GM10248 (cell line): ENCODE measurements around the gene HMGCS2.

Experiments
- CTCF ChIA-PET: fragments of 300-600 bp; sonication (Branson Sonifier 250); formaldehyde crosslinking; extraction: SDS; loops from one replicate; lab custom pipeline; 2021; ENCODE audit warnings: antibody characterized with exemption; lab: Yijun Ruan, JAX
- POLR2A ChIA-PET: fragments of 350-650 bp; sonication (Branson Sonifier 250); formaldehyde crosslinking; extraction: SDS; loops from one replicate; lab custom pipeline; 2020; ENCODE audit warnings: antibody characterized with exemption; lab: Yijun Ruan, JAX
- DNase-seq: peaks from one replicate; pipeline ENCODE4 v3.0.0; 2012; ENCODE audit errors: extremely low spot score
- CTCF ChIP-seq: IDR thresholded peaks from 2 replicates; pipeline ENCODE4 v1.5.1; 2012; ENCODE audit warnings: mild to moderate bottlenecking, low read depth; ENCODE audit errors: extremely low read depth, missing control alignments, control extremely low read depth

HMGCS2 gene

GRCh38 chr1:119771016-119771415 is 2.3 kb upstream of the HMGCS2 start:
- ChIA-PET POLR2A (interaction anchor here (0.6 kb wide), 1 partner anchor 47 kb away, joined by 3 read pairs; no protein-coding TSS in a partner anchor), CTCF (interaction anchor here (1.0 kb wide), 1 partner anchor 38 kb away, joined by 4 read pairs; no protein-coding TSS in a partner anchor)
- TF ChIP-seq CTCF: no peak
- DNase-seq: no peak

- no peak for TF ChIP-seq CTCF
- no peak for DNase-seq
- ChIA-PET POLR2A (no interaction called here), CTCF (interaction anchor here (5.4 kb wide), 1 partner anchor 23 kb away, joined by 23 read pairs; no protein-coding TSS in a partner anchor)
Measured at GRCh38 chr1:119767486-119767885, 1.2 kb downstream of the HMGCS2 start.

GRCh38 chr1:119766374-119766794 is 2.3 kb downstream of the HMGCS2 start:
- TF ChIP-seq CTCF: no peak
- ChIA-PET CTCF (interaction anchor here (5.4 kb wide), 1 partner anchor 22 kb away, joined by 23 read pairs; no protein-coding TSS in a partner anchor), POLR2A (no interaction called here)
- DNase-seq: no peak

GRCh38 chr1:119764220-119764619 is 4.5 kb downstream of the HMGCS2 start:
- no peak for TF ChIP-seq CTCF
- ChIA-PET POLR2A (no interaction called here), CTCF (interaction anchor here (1.1 kb wide), 2 partner anchors 12 to 19 kb away, joined by 3 to 5 read pairs; no protein-coding TSS in a partner anchor)
- no peak for DNase-seq

- ChIA-PET CTCF (no interaction called here), POLR2A (no interaction called here)
- DNase-seq: no peak
- no peak for TF ChIP-seq CTCF
Measured at GRCh38 chr1:119762953-119763352, 5.8 kb downstream of the HMGCS2 start.

- ChIA-PET POLR2A (no interaction called here), CTCF (interaction anchor here (1.3 kb wide), 1 partner anchor 18 kb away, joined by 4 read pairs; no protein-coding TSS in a partner anchor)
- no peak for TF ChIP-seq CTCF
- no peak for DNase-seq
Measured at GRCh38 chr1:119762409-119762808, 6.3 kb downstream of the HMGCS2 start.
